ENCODE measurements around the gene MDGA2.
"Not testable (repeated sequence)": the region's sequence is repeated elsewhere in the genome, so short reads cannot be mapped to it uniquely, and the experiment has no call there.

The MDGA2 gene

DNA sequence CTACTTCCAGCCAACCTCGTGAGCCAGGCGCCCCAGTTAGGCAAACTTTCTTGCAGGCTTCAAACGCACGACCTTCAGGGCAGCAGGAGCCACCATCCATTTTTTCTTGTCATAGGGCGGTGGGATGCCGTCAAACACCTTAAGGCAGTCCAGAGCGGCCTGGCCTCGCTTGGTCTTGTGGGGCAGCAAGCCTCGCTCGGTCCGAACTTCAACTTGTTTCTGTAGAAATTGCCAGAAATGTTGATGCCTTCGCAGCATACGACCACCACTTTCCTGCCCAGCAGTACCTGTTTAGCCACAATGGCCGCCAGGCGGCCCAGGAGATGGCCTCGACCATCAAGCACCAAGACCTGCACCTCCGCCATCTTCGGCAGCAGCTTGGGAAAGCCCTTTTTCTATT, 474.7 kb downstream of the MDGA2 start:
- Histone ChIP-seq H3K4me1 (ENCODE audit: insufficient read depth, low read length) (no peaks in the 10 kb centered on the region), H3K36me3 (ENCODE audit: insufficient read depth, low read length) (no peaks in the 10 kb centered on the region), H3K79me2 (ENCODE audit: insufficient read depth, low read length) (no peaks in the 10 kb centered on the region), H2AFZ (ENCODE audit: low read depth, low read length) (no peak overlapping the region), H3K27me3 (ENCODE audit: insufficient read depth, low read length, poor library complexity) (no peaks in the 10 kb centered on the region), H3K9me3 (ENCODE audit: insufficient read depth, low read length, severe bottlenecking) (no peaks in the 10 kb centered on the region), H3K4me3 (ENCODE audit: low read depth in 1 of 2, low read length in 2 of 2) (no peak overlapping the region), H3K4me2 (ENCODE audit: insufficient read depth, low read length) (no peak overlapping the region), H3K27ac (ENCODE audit: low read length) (no peak overlapping the region), H4K20me1 (ENCODE audit: insufficient read depth, low read length) (no peaks in the 10 kb centered on the region), H3K9ac (ENCODE audit: low read depth, low read length) (no peak overlapping the region)
- no peak for DNase-seq
- TF ChIP-seq, protein P1, sequence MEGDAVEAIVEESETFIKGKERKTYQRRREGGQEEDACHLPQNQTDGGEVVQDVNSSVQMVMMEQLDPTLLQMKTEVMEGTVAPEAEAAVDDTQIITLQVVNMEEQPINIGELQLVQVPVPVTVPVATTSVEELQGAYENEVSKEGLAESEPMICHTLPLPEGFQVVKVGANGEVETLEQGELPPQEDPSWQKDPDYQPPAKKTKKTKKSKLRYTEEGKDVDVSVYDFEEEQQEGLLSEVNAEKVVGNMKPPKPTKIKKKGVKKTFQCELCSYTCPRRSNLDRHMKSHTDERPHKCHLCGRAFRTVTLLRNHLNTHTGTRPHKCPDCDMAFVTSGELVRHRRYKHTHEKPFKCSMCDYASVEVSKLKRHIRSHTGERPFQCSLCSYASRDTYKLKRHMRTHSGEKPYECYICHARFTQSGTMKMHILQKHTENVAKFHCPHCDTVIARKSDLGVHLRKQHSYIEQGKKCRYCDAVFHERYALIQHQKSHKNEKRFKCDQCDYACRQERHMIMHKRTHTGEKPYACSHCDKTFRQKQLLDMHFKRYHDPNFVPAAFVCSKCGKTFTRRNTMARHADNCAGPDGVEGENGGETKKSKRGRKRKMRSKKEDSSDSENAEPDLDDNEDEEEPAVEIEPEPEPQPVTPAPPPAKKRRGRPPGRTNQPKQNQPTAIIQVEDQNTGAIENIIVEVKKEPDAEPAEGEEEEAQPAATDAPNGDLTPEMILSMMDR (IDR thresholded peaks at IDR 0.05; ENCODE audit: borderline replicate concordance, extremely low read depth, low read length, poor library complexity, severe bottlenecking), result no peak
- TF ChIP-seq EZH2 (IDR thresholded peaks at IDR 0.05; ENCODE audit: borderline replicate concordance, low read depth, low read length, severe bottlenecking), result no peak
- no peak for ATAC-seq (ENCODE audit: insufficient read depth, low read depth)

DNA sequence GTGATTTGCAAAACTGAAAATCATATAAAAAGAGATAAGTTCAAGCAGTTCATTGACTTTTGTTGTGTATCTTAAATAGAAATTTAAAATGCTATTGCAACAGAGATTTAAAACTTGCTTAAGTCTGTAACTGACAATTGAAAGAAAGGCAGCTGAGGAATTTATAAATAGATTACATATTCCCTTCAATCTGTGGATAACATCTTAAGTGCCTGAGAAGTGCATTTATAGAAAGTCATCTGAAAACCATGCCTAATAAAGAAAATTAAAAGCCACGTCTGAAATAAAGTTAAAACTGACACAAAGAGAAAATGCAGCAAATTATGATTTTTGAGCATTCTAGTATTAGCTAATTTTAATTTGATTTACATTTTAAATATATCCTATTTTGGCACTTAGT, 479.8 kb downstream of the MDGA2 start:
- H3K36me3 ChIP-seq (ENCODE audit: insufficient read depth, low read length), result no peaks in the 10 kb centered on the region
- H3K27ac ChIP-seq (ENCODE audit: low read length), result no peak overlapping the region
- no peak overlapping the region for H2AFZ ChIP-seq (ENCODE audit: low read depth, low read length)
- ATAC-seq (ENCODE audit: insufficient read depth, low read depth) (no peak), DNase-seq (no peak)
- H3K4me3 ChIP-seq (ENCODE audit: low read depth in 1 of 2, low read length in 2 of 2), result no peak overlapping the region
- no peaks in the 10 kb centered on the region for H3K79me2 ChIP-seq (ENCODE audit: insufficient read depth, low read length)
- H3K9me3 ChIP-seq (ENCODE audit: insufficient read depth, low read length, severe bottlenecking), result no peaks in the 10 kb centered on the region
- TF ChIP-seq EZH2 (IDR thresholded peaks at IDR 0.05; ENCODE audit: borderline replicate concordance, low read depth, low read length, severe bottlenecking), result no peak
- TF ChIP-seq, protein P1 (IDR thresholded peaks at IDR 0.05; ENCODE audit: borderline replicate concordance, extremely low read depth, low read length, poor library complexity, severe bottlenecking), result no peak
- no peaks in the 10 kb centered on the region for H3K4me1 ChIP-seq (ENCODE audit: insufficient read depth, low read length)
- no peak overlapping the region for H3K4me2 ChIP-seq (ENCODE audit: insufficient read depth, low read length)
- H4K20me1 ChIP-seq (ENCODE audit: insufficient read depth, low read length), result no peaks in the 10 kb centered on the region
- H3K9ac ChIP-seq (ENCODE audit: low read depth, low read length), result no peak overlapping the region
- H3K27me3 ChIP-seq (ENCODE audit: insufficient read depth, low read length, poor library complexity), result no peaks in the 10 kb centered on the region

DNA sequence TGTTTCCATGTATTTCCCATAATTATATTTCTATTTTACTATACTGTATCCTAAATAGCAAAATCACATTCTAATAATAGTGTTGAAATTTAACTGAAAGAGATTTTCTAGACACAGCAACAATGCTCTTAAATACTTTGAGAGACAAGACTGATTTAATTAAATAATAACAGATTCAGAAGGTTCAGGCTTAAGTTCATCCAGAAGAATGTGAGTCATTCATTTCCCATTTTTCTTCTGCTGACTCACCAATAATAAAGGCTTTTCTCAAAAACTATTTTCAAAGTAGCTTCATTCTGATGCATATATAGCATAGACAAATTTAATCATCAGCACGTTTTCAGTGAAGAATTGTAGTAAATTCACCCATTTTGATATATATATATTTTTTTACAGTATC, 481.4 kb downstream of the MDGA2 start:
- Histone ChIP-seq H3K79me2 (ENCODE audit: insufficient read depth, low read length) (no peaks in the 10 kb centered on the region), H3K4me3 (ENCODE audit: low read depth in 1 of 2, low read length in 2 of 2) (no peak overlapping the region), H3K9me3 (ENCODE audit: insufficient read depth, low read length, severe bottlenecking) (no peaks in the 10 kb centered on the region), H2AFZ (ENCODE audit: low read depth, low read length) (no peak overlapping the region), H3K4me2 (ENCODE audit: insufficient read depth, low read length) (no peak overlapping the region), H4K20me1 (ENCODE audit: insufficient read depth, low read length) (no peaks in the 10 kb centered on the region), H3K27me3 (ENCODE audit: insufficient read depth, low read length, poor library complexity) (no peaks in the 10 kb centered on the region), H3K27ac (ENCODE audit: low read length) (no peak overlapping the region), H3K4me1 (ENCODE audit: insufficient read depth, low read length) (no peaks in the 10 kb centered on the region), H3K9ac (ENCODE audit: low read depth, low read length) (no peak overlapping the region), H3K36me3 (ENCODE audit: insufficient read depth, low read length) (no peaks in the 10 kb centered on the region)
- DNase-seq, result no peak
- no peak for ATAC-seq (ENCODE audit: insufficient read depth, low read depth)
- TF ChIP-seq EZH2 (IDR thresholded peaks at IDR 0.05; ENCODE audit: borderline replicate concordance, low read depth, low read length, severe bottlenecking), result no peak
- TF ChIP-seq, protein P1 (IDR thresholded peaks at IDR 0.05; ENCODE audit: borderline replicate concordance, extremely low read depth, low read length, poor library complexity, severe bottlenecking), result no peak

DNA sequence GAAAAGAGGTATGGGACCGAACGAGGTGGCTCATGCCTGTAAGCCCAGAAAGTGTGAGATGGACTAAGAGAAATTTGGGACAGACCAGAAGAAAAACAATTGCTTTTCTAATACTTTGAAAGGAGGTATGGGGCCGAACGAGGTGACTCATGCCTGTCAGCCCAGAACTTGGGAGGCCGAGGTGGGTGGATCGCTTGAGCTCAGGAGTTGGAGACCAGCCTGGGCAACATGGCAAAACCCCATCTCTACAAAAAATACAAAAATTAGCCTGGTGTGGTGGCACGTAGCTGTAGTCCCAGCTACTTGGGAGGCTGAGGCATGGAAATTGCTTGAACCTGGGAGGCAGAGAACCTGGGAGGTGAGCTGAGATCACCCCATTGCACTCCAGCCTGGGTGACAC, 483.2 kb downstream of the MDGA2 start:
- not testable (repeated sequence) for H3K9me3 ChIP-seq (ENCODE audit: insufficient read depth, low read length, severe bottlenecking); H3K4me3 ChIP-seq (ENCODE audit: low read depth in 1 of 2, low read length in 2 of 2); H3K36me3 ChIP-seq (ENCODE audit: insufficient read depth, low read length); H3K79me2 ChIP-seq (ENCODE audit: insufficient read depth, low read length); ATAC-seq (ENCODE audit: insufficient read depth, low read depth); H3K27ac ChIP-seq (ENCODE audit: low read length); H3K4me1 ChIP-seq (ENCODE audit: insufficient read depth, low read length); DNase-seq; H3K9ac ChIP-seq (ENCODE audit: low read depth, low read length); H2AFZ ChIP-seq (ENCODE audit: low read depth, low read length); H3K4me2 ChIP-seq (ENCODE audit: insufficient read depth, low read length); H4K20me1 ChIP-seq (ENCODE audit: insufficient read depth, low read length); H3K27me3 ChIP-seq (ENCODE audit: insufficient read depth, low read length, poor library complexity)
